Measurements from ENCODE around the gene BAIAP2. TPM values are rescaled to one million over a fixed set of nuclear protein-coding genes. Genes with fewer than 3 reads are reported as not detected.
"Not testable (repeated sequence)": the region's sequence is repeated elsewhere in the genome, so short reads cannot be mapped to it uniquely, and the experiment has no call there.

Gene BAIAP2
- total RNA-seq, 1 donor from 2014 or later = 34.7 TPM

DNA sequence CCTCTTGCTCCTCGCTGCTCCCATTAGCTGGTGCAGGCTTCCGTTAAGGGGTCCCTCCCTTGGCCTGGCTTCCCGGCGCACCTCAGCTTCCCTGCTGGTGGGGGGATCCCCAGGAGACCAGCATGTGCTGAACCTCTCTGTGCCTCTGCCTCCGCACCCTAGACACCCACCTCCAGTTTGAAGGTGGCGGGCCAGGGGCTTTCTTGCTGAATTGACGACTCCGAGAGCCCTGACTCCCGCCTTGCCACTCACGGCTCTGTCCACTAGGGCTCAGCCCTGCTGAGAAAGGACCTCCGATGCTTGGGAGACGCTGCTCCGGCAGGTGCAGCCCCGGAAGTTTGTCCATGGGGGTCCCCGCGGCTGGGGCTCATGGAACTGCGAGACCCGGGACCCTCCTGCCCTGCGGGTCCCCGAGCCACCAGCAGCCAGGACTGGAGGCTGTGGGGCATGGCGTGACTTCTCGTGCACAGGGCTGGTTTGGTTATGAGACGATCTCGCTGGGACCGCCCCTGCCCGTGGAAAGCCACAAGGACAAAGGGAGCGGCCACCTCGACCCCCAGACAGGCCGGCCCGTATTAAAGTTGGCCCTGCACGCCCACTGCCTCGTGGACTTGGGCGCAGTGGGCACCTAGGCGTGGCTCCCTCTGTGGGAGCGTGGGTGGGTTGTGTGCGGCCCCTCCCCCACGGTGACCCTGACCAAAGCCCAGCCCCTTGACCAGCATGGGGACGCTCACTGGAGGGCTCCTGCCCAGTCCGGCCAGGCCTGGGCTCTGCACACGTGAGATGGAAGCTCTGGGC, 35.2 kb upstream of the BAIAP2 start:
- DNase-seq = no peak
- ATAC-seq (ENCODE audit: poor library complexity) = no peak
- intact Hi-C loops (cut with DNase I) = no loop called here

DNA sequence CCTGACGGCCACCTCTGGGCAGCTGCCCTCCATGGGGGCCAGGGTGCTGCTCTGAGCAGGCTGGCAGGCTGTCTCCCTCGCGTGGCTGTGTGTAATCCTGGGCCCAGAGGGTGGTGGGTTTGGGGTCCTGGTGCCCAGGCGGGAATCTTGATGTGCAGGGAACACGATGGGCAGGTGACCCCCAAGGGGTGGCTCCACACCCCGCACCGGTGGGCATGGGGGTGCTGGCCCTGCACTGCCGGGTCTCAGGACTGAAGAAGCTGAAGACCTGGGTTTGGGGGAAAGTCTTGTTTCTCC, 34.7 kb upstream of the BAIAP2 start:
- DNase-seq = no peak
- ATAC-seq (ENCODE audit: poor library complexity) = no peak
- intact Hi-C loops (cut with DNase I) = no loop called here

DNA sequence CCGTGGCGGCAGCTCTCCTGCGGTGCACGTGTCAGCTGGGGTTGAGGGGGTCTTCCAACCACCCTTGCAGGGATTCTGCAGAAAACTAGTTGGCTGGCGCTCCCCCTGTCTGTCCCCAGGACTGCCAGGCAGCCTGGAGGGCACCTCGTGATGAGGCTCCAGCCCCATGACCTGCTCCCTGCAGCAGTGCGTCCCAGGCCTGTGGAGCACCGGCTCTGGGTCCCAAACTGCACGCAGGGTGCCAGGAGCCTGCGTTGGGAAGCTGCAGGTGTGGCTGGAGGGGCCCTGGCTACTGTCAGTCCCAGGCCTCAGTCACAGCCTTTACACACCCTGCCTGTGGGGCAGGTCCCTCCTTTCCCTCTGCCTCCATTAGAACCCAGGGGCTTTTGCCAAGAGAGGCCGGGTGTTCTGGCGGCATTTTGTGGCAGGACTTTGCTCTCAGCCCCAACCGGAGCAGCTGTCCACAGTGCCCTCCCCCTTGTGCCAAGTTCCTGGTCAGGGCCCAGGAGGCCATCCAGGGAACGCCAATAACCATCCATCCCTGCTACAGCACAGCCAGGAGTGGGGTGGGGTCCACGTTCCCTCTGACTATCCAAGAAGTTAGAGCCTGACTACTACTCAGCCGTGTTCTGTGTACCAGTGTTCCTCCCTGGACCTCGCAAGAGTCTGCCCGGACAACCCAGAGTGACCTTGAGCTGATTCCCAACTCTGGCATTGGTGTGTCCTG, 34.2 kb upstream of the BAIAP2 start:
- no peak for DNase-seq
- intact Hi-C loops (cut with DNase I) = no loop called here
- peak; percentile 50 for ATAC-seq (ENCODE audit: poor library complexity)

DNA sequence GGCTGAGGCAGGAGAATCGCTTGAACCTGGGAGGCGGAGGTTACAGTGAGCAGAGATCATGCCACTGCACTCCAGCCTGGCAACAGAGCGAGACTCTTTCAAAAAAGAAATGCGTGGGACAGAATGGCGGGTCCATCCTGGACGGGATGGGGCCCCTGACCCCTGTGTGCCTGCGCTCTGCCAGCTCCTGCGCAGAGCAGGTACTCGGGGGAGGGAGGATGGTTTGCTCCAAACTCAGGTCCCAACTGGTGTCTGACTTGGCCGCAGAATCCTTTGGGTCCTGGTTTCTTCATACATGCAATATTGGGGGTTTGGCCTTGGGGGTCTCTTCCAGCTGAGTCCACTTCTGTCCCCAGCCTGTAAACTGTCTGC, 33.0 kb upstream of the BAIAP2 start:
- ATAC-seq (ENCODE audit: poor library complexity) (no peak), DNase-seq (no peak)
- intact Hi-C loops (cut with DNase I) = no loop called here

DNA sequence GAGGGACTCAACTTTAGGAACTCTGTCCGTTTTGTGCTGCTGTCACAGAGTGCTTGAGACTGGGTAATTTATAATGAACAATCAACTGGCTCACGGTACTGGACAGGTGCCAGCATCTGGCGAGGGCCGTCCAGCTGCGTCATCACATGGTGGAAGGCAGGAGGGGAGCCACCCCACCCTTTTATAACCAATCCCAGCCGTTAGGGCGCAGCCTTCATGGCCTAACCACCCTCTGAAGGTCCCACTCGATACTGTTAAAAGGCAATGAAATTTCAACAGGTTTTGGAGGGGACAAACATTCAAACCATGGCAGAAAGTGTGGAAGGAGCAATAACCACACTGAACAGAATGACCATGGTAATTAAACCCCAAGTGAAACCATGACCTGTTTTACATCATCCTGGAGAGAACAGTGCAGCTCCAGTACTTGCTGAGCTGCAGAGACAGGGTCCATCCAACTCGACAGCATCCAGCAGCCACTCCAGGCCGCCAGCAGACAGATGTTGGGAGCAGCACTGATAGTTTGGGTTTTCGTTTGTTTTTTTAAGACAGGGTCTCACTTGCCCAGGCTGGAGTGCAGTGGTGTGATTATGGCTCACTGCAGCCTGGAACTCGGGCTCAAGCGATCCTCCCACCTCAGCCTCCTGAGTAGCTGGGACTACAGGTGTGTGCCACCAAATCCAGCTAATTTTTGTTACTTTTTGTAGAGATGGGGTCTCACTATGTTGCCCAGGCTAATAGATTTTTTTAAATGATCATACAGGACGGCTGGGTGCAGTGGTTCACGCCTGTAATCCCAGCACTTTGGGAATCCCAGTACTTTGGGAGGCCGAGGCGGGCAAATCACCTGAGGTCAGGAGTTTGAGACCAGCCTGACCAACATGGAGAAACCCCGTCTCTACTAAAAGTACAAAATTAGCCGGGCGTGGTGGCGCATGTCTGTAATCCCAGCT, 32.3 kb upstream of the BAIAP2 start:
- DNase-seq = peak; percentile 83
- ATAC-seq (ENCODE audit: poor library complexity) = peak; percentile 50

DNA sequence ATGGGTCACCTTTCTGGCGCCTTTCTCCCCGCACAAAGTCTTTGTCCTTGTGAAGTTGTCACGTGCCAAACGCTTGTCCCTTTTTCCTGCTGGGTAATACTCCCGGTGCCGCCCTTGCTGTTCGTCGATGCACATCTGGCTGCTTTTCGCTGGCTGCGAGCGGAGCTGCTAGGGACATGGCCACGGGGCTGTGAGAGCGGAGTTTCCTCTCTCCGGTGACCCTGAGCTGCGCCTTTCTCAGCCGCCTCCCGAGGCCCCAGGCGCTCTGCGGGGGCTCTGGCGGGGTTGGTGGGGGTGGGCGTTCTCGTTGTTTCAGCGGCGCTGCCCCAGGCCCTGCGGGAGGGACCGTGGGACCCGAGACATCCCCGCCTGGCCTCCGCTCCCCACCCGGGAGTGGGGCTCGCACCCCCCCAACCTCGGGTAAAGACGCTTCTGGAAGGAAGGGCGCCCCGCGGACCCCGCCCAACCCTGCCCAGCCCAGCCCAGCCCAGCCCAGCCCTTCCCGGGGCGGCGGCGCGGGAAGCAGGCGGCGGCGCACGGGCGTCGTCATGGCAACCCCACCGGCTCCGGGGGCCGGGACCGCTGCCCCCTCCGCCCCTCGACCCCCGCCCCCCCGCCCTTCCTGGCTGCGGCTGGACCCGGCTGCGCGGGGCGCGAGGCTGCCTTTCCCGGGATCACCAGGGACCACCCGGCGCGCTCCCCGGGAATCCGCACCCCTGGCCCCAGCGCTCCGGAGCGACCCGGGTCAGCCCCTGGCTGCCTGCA, 31.1 kb upstream of the BAIAP2 start:
- ATAC-seq (ENCODE audit: poor library complexity) = no peak
- intact Hi-C loops (cut with DNase I) = no loop called here

More for the DNA sequence above, 32.3 kb upstream of the BAIAP2 start:
- intact Hi-C loops (cut with DNase I) = no loop called here

DNA sequence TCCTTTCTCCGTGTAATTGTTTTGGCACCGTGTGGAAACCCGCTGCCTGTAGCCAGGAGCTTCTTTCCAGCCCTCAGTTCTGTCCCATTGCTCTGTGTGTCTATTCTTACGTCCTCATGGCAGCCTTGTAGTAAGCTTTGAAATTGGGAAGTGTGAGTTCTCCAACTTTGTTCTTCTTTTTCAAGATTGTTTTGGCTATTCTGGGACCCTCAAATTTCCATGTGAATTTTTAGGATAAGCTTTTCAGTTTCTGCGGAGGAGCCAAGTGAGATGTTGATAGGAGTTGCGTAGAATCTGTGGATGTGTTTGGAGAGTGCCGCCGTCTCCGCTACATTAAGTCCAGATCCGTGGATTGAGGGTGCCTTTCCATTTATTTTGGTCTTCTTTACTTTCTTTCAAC, 28.1 kb upstream of the BAIAP2 start:
- DNase-seq (no peak), ATAC-seq (ENCODE audit: poor library complexity) (no peak)
- intact Hi-C loops (cut with DNase I) = no loop called here

More for the DNA sequence above, 31.1 kb upstream of the BAIAP2 start:
- no peak for DNase-seq

DNA sequence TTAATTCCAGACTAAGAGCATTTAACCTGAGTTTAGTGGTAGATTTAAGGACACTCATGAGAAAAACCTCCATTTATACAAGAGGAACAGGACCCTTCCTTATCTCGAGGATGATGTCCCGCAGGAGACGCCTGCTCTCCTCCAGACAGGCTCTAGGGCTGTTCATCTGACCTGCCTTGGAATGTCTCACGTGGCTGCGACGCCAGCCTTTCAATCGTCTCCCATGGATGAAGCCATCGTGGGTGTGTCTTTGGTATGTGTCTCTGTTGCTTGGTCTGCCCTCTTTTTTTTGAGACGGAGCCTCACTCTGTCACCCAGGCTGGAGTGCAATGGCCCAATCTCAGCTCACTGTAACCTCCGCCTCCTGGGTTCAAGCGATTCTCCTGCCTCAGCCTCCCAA, 26.8 kb upstream of the BAIAP2 start:
- intact Hi-C loops (cut with DNase I) = no loop called here
- ATAC-seq (ENCODE audit: poor library complexity) = no peak
- DNase-seq = no peak

DNA sequence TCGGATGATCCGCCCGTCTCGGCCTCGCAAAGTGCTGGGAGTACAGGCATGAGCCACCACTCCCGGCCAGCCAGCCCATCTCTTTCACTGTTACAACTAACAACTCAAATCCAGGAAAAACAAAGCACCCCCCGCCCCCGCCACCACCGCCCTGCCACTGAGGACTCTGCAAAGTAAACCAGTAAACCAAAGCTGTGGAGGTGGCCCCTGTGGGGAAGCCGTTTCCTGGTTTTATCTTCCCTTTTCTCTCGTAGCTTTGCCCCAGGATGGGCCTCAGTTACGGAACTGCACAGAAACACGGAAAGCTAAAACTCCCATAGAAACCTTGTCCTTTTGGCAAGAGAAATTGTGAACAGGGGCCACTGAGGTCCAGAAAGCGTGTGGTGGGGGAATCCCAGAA, 25.8 kb upstream of the BAIAP2 start:
- no peak for DNase-seq
- no peak for ATAC-seq (ENCODE audit: poor library complexity)
- intact Hi-C loops (cut with DNase I) = no loop called here

DNA sequence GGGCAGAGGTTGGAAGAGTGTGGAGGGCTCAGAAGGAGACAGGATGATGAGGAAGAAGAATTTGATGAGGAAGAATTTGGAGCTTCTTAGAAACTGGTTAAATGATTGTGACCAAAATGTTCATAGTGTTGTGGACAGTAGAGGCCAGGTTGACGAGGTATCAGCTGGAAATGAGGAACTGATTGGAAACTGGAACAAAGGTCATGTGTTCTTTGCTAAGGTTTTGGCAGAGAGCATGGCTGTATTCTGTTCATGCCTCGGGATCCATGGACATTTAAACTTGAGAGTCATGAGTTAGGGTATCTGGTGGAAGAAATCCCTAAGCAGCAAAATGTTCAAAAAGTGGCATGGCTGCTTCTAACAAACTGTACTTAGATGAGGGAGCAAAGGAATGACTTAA, 24.0 kb upstream of the BAIAP2 start:
- intact Hi-C loops (cut with DNase I) = no loop called here
- ATAC-seq (ENCODE audit: poor library complexity) (no peak), DNase-seq (no peak)

DNA sequence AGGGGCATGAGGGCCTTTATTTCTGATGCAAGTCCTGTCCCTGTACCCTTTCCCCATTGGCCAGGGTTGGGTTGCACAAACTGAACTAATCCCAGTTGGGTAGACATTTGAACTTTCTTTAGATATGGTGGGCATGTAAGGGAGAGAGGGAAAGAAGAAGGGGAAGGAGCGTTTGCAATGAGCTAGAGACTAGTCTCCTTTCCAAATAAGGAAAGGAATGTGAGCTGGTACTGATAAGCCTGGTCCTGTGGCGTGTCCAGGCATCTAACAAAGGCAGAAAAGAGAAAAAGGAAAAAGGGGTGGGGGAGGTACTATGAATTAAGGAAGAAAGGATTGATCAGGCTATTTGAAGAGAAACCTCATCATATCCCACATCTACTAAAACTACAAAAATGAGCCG, 23.0 kb upstream of the BAIAP2 start:
- ATAC-seq (ENCODE audit: poor library complexity) (no peak), DNase-seq (no peak)
- intact Hi-C loops (cut with DNase I) = no loop called here

DNA sequence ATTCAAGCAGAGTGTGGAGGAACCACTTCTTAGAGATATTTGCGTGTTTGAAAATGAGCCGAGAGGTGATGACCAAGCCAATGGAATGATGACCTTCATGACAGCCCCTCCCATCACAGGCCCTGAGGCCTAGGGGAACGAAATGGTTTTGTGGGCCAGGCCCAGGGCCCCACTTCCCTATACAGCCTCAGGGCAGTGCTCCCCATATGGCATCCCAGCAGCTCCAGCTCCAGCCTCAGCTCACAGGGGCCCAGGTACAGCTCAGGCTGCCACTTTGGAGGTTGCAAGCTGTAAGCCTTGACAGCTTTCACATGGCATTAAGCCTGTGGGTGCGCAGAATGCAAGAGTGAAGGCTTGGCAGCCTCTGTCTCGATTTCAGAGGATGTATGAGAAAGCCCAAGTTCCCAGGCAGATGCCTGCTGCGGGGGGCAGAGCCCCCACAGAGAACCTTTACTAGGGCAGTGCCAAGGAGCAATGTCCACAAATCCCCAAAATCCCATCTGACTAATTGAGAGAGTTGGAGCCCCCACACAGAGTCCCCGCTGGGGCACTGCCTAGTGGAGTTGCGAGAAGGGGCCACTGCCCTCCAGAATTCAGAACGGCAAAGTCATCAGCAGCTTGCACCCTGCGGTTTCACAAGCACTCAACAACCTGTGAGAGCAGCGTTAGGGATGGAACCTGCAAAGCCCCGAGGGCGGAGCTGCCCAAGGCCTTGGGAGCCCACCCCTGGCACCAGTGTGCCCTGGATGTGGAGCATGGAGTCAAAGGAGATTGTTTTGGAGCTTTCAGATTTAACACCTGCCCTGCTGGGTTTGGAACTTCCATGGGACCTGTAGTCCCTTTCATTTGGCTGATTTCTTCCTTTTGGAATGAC, 22.1 kb upstream of the BAIAP2 start:
- intact Hi-C loops (cut with DNase I) = no loop called here
- ATAC-seq (ENCODE audit: poor library complexity) (no peak), DNase-seq (no peak)

DNA sequence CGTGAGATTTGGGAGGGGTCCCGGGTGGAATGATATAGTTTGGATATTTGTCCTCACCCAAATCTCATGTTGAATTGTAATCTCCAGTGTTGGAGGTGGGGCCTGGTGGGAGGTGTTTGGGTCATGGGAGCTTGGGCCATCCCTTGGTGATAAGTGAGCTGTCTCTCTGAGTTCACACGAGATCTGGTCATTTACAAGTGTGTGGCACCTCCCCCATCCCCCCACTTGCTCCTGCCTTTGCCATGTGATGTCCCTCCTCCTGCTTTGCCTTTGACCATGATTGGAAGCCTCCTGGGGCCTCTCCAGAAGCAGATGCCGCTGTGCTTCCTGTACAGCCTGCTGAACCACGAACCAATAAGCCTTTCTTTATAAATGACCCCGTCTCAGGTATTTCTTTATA, 21.3 kb upstream of the BAIAP2 start:
- intact Hi-C loops (cut with DNase I) = no loop called here
- DNase-seq = no peak
- ATAC-seq (ENCODE audit: poor library complexity) = no peak

DNA sequence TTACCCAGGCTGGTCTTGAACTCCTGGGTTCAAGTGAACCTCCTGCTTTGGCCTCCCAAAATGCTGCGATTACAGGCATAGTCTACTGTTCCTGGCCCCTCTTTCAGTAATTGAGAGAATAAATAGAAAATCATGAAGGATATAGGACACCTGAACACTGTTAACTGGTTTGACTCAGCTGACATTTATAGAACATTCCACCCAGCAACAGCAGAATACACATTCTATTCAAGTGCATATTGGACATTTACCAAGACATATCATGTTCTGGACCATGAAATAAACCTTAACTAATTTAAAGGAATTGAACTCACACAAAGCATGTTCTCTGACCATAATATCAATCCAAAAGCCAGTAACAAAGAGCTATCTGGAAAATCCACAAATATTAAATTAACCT, 19.8 kb upstream of the BAIAP2 start:
- ATAC-seq (ENCODE audit: poor library complexity) (no peak), DNase-seq (no peak)
- intact Hi-C loops (cut with DNase I) = no loop called here

DNA sequence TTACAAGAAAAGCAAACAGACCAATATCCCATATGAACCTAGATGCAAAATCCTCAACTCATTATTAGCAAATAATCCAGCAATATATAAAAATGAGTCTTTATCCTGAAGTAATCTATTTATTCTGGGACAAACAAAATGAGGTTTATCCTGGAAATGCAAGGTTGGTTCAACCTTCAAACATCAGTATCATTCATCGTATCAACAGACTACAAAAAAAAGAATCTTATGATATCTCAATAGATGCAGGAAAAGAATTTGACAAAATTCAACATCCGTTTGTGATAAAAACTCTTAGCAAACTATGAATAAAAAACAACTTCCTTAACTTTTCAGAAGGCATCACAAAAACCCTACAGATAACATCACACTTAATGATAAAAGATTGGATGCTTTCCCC, 18.4 kb upstream of the BAIAP2 start:
- intact Hi-C loops (cut with DNase I) = no loop called here
- ATAC-seq (ENCODE audit: poor library complexity) (no peak), DNase-seq (no peak)

DNA sequence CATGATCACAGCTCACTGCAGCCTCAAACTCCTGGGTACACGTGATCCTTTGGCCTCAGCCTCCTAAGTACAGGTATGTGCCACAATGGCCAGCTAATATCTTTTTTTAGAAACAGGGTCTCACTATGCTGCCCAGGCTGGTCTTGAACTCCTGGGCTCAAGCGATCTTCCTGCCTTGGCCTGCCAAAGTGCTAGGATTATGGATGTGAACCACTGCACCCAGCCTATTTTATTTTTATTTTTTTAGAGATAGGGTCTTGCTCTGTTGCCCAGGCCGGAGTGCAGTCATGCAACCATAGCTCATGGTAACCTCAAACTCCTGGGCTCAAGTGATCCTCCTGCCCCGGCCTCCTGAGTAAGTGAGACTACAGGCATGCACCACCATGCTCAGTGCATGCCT, 17.6 kb upstream of the BAIAP2 start:
- DNase-seq; ATAC-seq (ENCODE audit: poor library complexity); intact Hi-C loops (cut with DNase I): not testable (repeated sequence)

DNA sequence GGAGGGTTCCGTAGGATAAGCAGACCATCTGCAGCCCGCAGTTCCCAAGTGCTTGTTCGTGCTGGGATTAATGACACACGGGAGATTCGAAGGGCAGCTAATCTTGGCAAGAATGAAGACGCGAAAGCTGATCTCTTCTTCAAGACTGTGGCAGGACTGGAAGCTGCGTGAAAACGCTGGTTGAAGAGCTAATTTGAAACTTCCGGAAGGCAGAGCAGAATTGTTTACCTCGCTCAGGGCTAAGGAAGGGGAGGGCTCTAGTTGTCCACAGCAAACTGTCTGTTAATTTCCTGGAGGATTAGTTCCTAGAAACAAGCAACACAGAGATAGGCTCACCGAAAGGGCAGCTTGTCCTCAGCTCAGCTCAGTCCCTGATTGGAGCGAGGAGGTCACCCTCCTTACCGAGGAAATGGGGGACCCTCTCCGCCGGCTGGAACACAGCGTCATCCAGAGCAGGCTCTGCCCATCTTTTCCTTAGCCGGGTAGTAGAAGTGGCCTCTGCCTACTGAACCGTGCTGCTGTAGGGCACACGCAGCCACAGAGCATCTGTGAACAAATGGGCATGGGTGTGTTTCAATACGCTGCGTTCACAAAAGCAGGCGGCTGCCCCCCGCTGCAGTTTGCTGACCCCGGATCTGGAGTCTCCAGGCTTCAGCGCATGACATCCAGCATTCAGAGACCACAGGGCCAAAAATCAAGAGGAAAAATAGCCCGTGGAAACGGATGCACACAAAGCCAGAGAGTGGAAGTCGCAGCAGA, 16.7 kb upstream of the BAIAP2 start:
- intact Hi-C loops (cut with DNase I) = no loop called here
- ATAC-seq (ENCODE audit: poor library complexity) (peak; percentile 35), DNase-seq (no peak)

Data from Right ventricle myocardium superior (tissue), 1 donor.